HepG2 (cell line): ENCODE data around the gene MFF. TPM values are rescaled to one million over a fixed set of nuclear protein-coding genes. Genes with fewer than 3 reads are reported as not detected.

Source experiments
- BORCS8-MEF2B ChIP-seq: sonication (generic); formaldehyde crosslinking; IDR thresholded peaks from 2 replicates; pipeline ENCODE4 v1.8.0; 2022; ENCODE audit warnings: mild to moderate bottlenecking, missing genetic modification reagents
- CBX2 ChIP-seq, 2 experiments: fragments of 200-600 bp in 1 of 2; sonication (generic); formaldehyde crosslinking in 1 of 2; IDR thresholded peaks; 2 replicates each; pipeline versions ENCODE4 v1.7.0 to v1.8.1; 2018 to 2022; ENCODE audit warnings: low read depth in 2 of 2, low read length in 1 of 2, mild to moderate bottlenecking in 1 of 2, missing genetic modification reagents in 1 of 2
- CEBPB ChIP-seq: IDR thresholded peaks from 2 replicates; pipeline ENCODE4 v1.6.1; 2011; ENCODE audit warnings: low read depth, low read length, improper control_type of control experiment, borderline replicate concordance
- NFIB ChIP-seq: sonication (generic); formaldehyde crosslinking; IDR thresholded peaks from 2 replicates; pipeline ENCODE4 v1.9.0; 2021; ENCODE audit warnings: missing genetic modification reagents, mild to moderate bottlenecking, borderline replicate concordance
- SALL2 ChIP-seq: sonication (generic); formaldehyde crosslinking; IDR thresholded peaks from 2 replicates; pipeline ENCODE4 v1.8.1; 2023; ENCODE audit warnings: mild to moderate bottlenecking, missing genetic modification reagents, inconsistent platforms
- SMARCE1 ChIP-seq: fragments of 450-650 bp; IDR thresholded peaks from 2 replicates; pipeline ENCODE4 v1.6.1; 2017; ENCODE audit warnings: borderline replicate concordance
- TGIF2 ChIP-seq: IDR thresholded peaks from 2 replicates; pipeline ENCODE4 v1.6.1; 2016; ENCODE audit warnings: control low read depth, missing compliant biosample characterization
- ZFAT ChIP-seq: sonication (generic); formaldehyde crosslinking; conservative IDR thresholded peaks from 2 replicates; pipeline ENCODE4 v1.8.1; 2023; ENCODE audit warnings: missing genetic modification reagents, inconsistent platforms
- ZFP82 ChIP-seq: sonication (generic); formaldehyde crosslinking; IDR thresholded peaks from 2 replicates; pipeline ENCODE4 v1.5.1; 2020; ENCODE audit warnings: mild to moderate bottlenecking, missing genetic modification reagents, borderline replicate concordance
- ZNF367 ChIP-seq: sonication (generic); formaldehyde crosslinking; IDR thresholded peaks from 2 replicates; pipeline ENCODE4 v1.4.0; 2020; ENCODE audit warnings: missing genetic modification reagents, borderline replicate concordance
- ZNF776 ChIP-seq: sonication (generic); formaldehyde crosslinking; IDR thresholded peaks from 2 replicates; pipeline ENCODE4 v1.4.0; 2020; ENCODE audit warnings: mild to moderate bottlenecking, missing genetic modification reagents
- ZNF83 ChIP-seq: sonication (generic); formaldehyde crosslinking; IDR thresholded peaks from 2 replicates; pipeline ENCODE4 v1.4.0; 2020; ENCODE audit warnings: missing genetic modification reagents, mild to moderate bottlenecking, borderline replicate concordance
- polyA plus RNA-seq, 8 experiments: library from polyadenylated mRNA; depleted of rRNA in 3 of 8; stranded (reverse) in 7 of 8; unstranded in 1 of 8; fragments of >200 nt; fragmentation: Illumina TruSeq in 4 of 8; extraction: Trizol in 4 of 8; gene quantifications; 2 replicates each; pipeline versions ENCODE4 v1.2.1 to v1.2.3, GENCODE V29; 2011 to 2016; ENCODE audit warnings: low read depth in 4 of 8, missing spikeins in 1 of 8, mixed read lengths in 1 of 8; ENCODE audit not compliant: insufficient read depth in 1 of 8
- total RNA-seq, 5 experiments: library from RNA; depleted of rRNA; stranded (reverse); fragments of >200 nt; fragmentation: Illumina TruSeq; extraction: Trizol; gene quantifications; 2 replicates each; pipeline ENCODE4 v1.2.3, GENCODE V29; 2016; ENCODE audit warnings: low read depth in 1 of 5
- TF ChIP-seq, protein P1 (sequence below): sonication (generic); formaldehyde crosslinking; IDR thresholded peaks from 2 replicates; pipeline ENCODE4 v1.9.0; 2022; ENCODE audit warnings: low read depth, missing genetic modification reagents
- TF ChIP-seq, protein P2 (sequence below): sonication (generic); formaldehyde crosslinking; IDR thresholded peaks from 2 replicates; pipeline ENCODE4 v1.4.0; 2020; ENCODE audit warnings: missing genetic modification reagents, borderline replicate concordance
- TF ChIP-seq, protein P3 (sequence below): sonication (generic); formaldehyde crosslinking; IDR thresholded peaks from 2 replicates; pipeline ENCODE4 v1.4.0; 2020; ENCODE audit warnings: mild to moderate bottlenecking, missing genetic modification reagents, borderline replicate concordance
- TF ChIP-seq, protein P4 (sequence below): sonication (generic); formaldehyde crosslinking; IDR thresholded peaks from 2 replicates; pipeline ENCODE4 v1.5.1; 2020; ENCODE audit warnings: mild to moderate bottlenecking, moderate library complexity, missing genetic modification reagents

The MFF gene
- total and polyA plus RNA-seq, 2 of the 13 experiments (the other 11 are each of a cell fraction or from before 2014, with no cell fraction given) = 81.9 to 156 TPM

DNA sequence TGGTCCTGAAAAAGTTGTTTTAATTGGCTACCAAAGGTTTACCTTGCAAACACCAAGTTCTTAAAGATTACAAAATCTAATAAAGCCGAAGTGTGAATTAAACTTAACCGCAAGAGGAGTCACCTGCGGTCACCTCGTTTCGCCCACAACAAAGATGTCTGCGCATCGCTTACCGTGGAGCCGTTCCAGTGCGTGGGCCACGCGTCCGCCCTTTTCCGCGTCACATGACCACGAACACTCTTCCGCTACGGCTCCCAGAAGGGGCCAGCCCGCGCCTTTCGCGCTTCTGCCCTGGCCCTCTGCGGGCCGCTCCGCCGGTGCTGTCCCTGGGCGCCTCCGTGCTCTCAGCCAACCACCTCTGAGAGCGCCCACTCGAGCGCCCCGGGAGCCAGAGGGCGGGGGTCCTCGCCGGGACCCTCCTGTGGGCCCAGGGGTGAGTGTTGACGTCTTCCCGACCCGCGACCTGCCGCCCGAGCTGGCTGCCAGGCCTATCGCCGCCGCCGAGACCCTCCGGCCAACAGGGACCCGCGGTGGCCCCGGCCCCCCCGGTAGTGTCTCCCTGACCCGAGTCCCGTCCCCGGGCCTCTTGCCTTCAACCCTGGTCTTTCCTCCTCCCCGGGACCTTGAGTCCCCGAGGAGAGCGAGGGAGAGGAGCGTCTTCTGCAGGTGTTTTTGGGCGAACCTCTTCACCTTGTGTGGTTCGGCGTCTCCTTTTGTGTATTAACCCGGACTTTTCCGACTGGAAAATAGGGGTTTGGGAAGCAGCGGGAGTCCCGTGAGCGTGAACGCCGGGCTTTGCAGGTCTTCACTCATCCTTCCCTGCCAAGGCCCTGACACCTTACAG lies at the start of gene MFF (continued):
- TF ChIP-seq NFIB (CRISPR knock-in tag) (0 out of 2 replicates have a peak, but pooled peaks have one; percentile 19), CEBPB (no peak), BORCS8-MEF2B (peak; percentile 95), ZNF83 (CRISPR knock-in tag) (peak; percentile 93; the same call in 1 of the 2 replicates), CBX2 (IDR thresholded peaks at IDR 0.05; ENCODE audit: low read depth, low read length) (no peak), CBX2 (CRISPR knock-in tag; IDR thresholded peaks at IDR 0.05; ENCODE audit: low read depth) (peak; percentile 73; the same call in 1 of the 2 replicates), ZFP82 (CRISPR knock-in tag) (no peak; the same call in none of the 2 replicates), ZFAT (CRISPR knock-in tag) (no peak), ZNF776 (CRISPR knock-in tag) (no peak; the same call in 1 of the 2 replicates), ZNF367 (CRISPR knock-in tag) (peak; percentile 87; the same call in 1 of the 2 replicates), SALL2 (CRISPR knock-in tag) (peak; percentile 99), TGIF2 (CRISPR knock-in tag) (peak; percentile 96), SMARCE1 (no peak)
- TF ChIP-seq, protein P1, sequence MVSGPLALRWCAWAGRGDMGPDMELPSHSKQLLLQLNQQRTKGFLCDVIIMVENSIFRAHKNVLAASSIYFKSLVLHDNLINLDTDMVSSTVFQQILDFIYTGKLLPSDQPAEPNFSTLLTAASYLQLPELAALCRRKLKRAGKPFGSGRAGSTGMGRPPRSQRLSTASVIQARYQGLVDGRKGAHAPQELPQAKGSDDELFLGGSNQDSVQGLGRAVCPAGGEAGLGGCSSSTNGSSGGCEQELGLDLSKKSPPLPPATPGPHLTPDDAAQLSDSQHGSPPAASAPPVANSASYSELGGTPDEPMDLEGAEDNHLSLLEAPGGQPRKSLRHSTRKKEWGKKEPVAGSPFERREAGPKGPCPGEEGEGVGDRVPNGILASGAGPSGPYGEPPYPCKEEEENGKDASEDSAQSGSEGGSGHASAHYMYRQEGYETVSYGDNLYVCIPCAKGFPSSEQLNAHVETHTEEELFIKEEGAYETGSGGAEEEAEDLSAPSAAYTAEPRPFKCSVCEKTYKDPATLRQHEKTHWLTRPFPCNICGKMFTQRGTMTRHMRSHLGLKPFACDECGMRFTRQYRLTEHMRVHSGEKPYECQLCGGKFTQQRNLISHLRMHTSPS = peak; percentile 74
- TF ChIP-seq, protein P2, sequence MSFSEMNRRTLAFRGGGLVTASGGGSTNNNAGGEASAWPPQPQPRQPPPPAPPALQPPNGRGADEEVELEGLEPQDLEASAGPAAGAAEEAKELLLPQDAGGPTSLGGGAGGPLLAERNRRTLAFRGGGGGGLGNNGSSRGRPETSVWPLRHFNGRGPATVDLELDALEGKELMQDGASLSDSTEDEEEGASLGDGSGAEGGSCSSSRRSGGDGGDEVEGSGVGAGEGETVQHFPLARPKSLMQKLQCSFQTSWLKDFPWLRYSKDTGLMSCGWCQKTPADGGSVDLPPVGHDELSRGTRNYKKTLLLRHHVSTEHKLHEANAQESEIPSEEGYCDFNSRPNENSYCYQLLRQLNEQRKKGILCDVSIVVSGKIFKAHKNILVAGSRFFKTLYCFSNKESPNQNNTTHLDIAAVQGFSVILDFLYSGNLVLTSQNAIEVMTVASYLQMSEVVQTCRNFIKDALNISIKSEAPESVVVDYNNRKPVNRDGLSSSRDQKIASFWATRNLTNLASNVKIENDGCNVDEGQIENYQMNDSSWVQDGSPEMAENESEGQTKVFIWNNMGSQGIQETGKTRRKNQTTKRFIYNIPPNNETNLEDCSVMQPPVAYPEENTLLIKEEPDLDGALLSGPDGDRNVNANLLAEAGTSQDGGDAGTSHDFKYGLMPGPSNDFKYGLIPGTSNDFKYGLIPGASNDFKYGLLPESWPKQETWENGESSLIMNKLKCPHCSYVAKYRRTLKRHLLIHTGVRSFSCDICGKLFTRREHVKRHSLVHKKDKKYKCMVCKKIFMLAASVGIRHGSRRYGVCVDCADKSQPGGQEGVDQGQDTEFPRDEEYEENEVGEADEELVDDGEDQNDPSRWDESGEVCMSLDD = no peak; the same call in 1 of the 2 replicates
- TF ChIP-seq, protein P3, sequence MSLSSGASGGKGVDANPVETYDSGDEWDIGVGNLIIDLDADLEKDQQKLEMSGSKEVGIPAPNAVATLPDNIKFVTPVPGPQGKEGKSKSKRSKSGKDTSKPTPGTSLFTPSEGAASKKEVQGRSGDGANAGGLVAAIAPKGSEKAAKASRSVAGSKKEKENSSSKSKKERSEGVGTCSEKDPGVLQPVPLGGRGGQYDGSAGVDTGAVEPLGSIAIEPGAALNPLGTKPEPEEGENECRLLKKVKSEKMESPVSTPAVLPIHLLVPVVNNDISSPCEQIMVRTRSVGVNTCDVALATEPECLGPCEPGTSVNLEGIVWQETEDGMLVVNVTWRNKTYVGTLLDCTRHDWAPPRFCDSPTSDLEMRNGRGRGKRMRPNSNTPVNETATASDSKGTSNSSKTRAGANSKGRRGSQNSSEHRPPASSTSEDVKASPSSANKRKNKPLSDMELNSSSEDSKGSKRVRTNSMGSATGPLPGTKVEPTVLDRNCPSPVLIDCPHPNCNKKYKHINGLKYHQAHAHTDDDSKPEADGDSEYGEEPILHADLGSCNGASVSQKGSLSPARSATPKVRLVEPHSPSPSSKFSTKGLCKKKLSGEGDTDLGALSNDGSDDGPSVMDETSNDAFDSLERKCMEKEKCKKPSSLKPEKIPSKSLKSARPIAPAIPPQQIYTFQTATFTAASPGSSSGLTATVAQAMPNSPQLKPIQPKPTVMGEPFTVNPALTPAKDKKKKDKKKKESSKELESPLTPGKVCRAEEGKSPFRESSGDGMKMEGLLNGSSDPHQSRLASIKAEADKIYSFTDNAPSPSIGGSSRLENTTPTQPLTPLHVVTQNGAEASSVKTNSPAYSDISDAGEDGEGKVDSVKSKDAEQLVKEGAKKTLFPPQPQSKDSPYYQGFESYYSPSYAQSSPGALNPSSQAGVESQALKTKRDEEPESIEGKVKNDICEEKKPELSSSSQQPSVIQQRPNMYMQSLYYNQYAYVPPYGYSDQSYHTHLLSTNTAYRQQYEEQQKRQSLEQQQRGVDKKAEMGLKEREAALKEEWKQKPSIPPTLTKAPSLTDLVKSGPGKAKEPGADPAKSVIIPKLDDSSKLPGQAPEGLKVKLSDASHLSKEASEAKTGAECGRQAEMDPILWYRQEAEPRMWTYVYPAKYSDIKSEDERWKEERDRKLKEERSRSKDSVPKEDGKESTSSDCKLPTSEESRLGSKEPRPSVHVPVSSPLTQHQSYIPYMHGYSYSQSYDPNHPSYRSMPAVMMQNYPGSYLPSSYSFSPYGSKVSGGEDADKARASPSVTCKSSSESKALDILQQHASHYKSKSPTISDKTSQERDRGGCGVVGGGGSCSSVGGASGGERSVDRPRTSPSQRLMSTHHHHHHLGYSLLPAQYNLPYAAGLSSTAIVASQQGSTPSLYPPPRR (CRISPR knock-in tag) = peak; percentile 90
- TF ChIP-seq, protein P4, sequence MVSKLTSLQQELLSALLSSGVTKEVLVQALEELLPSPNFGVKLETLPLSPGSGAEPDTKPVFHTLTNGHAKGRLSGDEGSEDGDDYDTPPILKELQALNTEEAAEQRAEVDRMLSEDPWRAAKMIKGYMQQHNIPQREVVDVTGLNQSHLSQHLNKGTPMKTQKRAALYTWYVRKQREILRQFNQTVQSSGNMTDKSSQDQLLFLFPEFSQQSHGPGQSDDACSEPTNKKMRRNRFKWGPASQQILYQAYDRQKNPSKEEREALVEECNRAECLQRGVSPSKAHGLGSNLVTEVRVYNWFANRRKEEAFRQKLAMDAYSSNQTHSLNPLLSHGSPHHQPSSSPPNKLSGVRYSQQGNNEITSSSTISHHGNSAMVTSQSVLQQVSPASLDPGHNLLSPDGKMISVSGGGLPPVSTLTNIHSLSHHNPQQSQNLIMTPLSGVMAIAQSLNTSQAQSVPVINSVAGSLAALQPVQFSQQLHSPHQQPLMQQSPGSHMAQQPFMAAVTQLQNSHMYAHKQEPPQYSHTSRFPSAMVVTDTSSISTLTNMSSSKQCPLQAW (CRISPR knock-in tag) = peak; percentile 88
